Stimulated activated naive CD4-positive, alpha-beta T cell treated with Interleukin-2 at 50 U/mL for 16 hours (primary cell): ENCODE results near the gene TMEM214.
A peak's percentile ranks its signal among the peaks of the same experiment; 100 is the strongest.

ENCODE experiments used
- DNase-seq: peaks from one replicate; lab custom pipeline; 2025; lab: John Stamatoyannopoulos, UW

The TMEM214 gene, protein sequence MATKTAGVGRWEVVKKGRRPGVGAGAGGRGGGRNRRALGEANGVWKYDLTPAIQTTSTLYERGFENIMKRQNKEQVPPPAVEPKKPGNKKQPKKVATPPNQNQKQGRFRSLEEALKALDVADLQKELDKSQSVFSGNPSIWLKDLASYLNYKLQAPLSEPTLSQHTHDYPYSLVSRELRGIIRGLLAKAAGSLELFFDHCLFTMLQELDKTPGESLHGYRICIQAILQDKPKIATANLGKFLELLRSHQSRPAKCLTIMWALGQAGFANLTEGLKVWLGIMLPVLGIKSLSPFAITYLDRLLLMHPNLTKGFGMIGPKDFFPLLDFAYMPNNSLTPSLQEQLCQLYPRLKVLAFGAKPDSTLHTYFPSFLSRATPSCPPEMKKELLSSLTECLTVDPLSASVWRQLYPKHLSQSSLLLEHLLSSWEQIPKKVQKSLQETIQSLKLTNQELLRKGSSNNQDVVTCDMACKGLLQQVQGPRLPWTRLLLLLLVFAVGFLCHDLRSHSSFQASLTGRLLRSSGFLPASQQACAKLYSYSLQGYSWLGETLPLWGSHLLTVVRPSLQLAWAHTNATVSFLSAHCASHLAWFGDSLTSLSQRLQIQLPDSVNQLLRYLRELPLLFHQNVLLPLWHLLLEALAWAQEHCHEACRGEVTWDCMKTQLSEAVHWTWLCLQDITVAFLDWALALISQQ

DNA sequence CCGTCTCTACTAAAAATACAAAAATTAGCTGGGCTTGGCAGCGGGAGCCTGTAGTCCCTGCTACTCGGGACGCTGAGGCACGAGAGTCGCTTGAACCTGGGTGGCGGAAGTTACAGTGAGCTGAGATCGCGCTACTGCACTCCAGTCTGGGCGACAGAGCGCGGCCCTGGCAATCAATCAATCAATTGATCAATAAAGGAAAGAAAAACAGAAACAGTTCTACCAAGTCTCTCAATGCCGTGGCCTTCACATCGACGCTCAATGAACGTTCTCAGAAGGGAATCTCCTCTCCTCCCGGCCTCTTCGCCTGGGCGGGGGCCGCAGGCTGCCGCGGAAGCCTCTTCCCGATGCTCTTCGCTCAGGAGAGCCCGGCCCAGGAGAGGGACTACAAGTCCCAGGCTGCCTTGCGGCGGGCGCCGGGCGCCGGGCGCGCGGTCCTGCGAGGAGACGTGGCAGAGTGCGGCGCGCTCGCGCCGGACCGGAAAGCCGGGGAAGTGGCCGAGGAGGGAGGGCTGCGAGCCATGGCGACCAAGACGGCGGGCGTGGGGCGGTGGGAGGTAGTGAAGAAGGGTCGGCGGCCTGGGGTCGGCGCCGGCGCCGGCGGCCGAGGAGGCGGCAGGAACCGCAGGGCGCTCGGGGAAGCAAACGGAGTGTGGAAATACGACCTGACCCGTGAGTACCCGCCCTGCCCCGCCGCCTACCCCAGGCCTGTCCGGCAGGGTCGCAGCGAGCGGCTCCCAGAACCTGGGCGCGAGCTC is at the start of gene TMEM214:
Gene TMEM214, plus strand, starts transcription at position 471 of the 758 bp plus-strand sequence. Its CDS starts 51 bp downstream, at position 522.
- DNase-seq = peak; percentile 77

DNA sequence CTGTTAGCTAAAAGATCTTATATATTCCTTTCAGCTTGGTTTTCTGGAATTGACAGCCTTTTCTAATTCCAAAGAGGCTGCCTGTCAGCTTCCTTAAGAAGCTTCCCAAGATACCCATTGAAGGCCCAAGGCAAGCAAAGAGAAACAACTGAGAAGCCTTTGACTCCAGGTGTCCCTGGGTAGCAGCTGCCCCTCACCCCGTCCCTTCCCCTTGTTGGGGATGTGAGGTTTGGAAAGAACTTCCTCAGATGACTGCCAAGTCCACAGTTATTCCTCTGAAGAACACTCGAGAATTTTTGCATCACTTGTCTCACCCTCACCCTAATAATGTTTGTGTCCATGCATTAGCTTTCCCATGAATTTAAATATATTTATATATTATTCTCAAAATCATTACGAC is 49.0 kb upstream of the TMEM214 start:
- DNase-seq = no peak

DNA sequence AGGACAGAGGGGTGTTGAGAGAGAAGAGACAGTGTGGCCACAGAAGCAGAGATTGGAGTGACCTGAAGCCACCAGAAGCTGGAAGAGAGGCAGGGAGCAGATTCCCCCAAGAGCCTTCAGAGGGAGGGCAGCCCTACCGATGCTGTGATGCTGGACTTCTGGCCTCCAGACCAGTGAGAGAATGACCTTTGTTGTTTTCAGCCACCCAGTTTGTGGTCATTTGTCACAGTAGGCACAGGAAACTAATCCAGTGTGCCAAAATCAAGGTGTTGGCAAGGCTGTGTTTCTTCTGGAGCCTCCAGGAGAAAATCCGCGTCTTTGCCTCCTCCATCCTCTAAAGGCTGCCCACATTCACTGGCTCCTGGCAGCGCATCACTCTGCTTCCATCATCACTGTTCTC is 47.0 kb upstream of the TMEM214 start:
- no peak for DNase-seq

DNA sequence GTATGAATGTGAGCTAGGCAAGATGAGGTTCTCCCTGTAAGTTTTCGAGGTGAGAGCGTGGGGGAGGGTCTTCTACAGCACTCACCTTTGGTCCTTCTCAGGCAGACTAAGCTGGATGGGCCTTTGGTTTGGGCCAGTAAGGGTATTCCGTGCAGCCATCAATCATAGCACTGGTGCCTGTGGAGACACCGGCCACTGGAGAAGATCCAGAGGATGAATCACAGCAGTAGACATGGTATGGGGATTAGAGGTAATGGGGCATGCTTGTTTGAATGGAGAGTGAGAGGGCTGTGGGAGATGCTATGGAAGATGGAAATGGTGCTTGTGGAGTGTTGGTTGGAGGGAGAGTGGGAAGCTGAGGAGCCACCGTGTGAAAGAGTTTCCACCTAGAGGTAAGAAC is 46.2 kb upstream of the TMEM214 start:
- DNase-seq = no peak

DNA sequence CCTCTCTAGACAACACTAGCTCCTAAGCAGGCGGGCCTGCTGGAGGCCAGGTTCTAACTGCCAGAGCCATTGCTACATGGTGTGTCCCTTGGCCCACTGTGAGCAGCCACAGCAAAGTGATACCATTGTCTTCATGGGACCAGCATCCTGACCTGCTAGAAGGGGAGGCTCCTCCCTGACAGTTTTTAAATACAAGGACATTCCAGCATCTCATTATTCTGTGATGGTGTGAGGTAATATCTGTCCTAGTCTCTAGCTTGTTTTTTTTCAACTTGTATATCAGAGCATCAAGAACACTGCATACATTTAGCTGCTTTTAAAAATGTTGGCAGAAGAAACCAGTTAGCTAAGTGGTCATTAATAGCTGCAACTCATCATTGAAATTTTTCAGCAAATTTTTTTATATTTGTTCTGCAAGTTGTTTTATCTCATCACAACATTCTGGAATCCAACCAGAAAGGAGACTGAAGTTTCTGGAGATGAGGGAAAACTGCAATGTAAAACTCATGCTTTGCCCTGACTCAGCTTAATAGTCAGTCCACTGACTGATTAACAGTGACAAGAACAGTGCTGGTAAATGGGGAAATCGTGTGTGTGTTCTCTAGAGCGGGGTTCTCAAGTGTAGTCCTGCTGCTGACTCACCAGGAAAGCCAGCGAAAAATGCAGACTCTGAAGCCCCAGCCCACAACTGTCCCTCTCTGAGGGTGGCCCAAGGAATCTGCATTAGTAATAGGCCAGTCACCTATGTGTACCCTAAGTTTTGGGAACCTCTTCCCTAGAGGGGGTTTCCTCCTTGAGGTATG is 44.5 kb upstream of the TMEM214 start:
- DNase-seq = no peak

DNA sequence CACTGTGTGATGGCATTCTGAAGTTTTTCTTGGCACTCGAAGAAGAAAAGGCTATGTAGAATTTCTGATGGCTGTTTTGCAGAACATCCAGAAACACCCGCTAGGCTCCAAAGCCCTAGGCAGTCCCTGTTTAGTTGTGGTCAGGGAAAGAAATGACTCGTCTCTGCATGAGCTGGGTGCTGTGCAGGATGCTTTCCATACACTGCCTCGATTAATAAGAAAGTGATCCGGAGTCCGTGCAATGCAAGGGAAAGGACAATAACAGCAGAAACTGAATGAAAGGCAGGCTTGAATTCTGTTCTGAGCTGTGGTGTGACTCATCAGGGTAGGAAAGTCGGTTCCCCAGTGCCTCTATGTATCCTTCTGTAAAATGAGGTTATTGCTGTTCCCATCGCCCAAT is 43.6 kb upstream of the TMEM214 start:
- DNase-seq = no peak

DNA sequence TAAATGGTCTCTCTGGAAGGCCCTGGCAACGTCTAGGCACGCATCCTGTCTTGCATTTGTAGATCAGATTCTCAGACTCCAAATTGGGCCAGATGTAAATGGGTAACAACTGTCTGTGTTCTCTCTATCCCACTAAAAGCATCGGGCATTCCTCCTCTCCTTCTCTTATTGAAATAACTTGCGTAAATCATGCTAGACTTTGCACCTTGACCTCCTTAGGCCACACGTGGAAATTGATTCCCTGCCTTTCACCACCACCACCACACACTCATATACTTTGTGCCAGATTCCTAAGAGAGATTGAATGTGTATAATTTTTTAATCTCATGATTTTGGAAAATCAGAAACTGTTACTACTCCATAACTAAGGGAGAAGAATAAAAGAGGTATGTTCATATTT is 41.0 kb upstream of the TMEM214 start:
- no peak for DNase-seq

DNA sequence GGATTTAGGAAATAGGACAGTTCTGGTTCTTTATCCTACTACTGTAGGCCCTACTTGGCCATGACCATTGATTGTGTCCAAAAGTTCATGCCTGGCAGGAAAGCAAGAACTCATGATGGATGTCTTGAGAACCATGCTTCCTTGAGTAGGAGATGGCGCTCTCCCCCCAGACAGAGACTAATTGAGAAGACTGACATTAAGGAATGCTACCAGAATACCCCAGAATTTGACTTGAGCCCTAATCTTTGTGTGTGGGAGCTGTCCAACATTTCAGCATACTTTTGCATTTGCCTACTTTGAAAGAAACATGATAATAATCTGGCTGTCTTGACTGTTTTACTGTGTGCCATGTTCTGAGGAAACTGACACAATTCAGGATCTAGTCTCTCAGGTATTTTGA is 39.0 kb upstream of the TMEM214 start:
- DNase-seq = no peak

DNA sequence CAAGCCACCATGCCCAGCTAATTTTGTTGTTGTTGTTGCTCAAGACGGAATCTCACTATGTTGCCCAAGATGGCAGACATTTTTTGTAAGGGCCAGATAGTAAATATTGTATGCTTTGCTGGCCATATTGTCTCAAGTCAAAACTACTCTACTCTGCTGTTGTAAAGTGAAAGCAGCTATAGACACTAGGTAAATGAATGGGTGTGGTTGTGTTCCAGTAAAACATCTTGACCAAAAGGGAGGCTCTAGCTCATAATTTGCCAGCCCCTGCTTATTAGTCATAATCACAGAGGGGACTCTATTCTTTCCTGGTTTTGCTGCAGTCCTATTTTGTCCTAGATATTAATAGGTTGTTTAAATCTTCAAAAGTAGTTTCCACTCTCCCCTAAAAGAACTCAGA is 37.8 kb upstream of the TMEM214 start:
- DNase-seq = no peak

DNA sequence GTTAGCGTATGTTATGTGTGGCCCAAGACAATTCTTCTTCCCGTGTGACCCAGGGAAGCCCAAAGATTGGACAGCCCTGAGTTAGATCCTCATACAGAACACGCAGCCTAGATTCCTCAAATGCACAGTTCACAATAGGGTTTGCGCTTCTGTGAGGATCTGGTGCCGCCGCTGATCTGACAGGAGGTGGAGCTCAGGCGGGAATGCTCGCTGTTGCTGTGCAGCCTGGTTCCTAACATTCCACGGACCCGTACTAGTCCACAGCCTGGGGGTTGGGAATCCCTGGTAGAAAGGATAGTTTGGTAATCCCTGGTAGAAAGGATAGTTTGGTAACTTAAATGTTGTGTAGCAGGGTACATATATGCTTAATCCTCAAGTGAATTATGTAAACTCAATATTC is 35.4 kb upstream of the TMEM214 start:
- no peak for DNase-seq

DNA sequence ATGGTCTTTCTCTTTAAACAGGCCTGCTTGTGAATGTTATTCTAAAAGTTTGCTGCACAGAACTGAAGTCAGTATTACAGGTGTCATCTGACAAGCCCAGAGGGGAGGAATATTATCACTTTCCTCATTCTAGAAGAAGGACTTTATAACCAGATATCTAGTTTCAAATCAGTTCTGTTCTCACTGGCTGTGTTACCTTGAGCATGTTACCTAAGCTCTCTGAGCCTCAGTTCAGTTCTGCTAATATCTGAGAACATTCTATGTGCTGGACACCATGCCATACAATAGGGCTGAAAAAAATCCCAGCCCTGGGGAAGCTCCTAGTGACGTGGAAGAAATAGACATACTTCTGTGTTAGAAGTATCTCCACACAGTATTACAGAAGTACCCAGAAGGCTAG is 34.4 kb upstream of the TMEM214 start:
- no peak for DNase-seq

DNA sequence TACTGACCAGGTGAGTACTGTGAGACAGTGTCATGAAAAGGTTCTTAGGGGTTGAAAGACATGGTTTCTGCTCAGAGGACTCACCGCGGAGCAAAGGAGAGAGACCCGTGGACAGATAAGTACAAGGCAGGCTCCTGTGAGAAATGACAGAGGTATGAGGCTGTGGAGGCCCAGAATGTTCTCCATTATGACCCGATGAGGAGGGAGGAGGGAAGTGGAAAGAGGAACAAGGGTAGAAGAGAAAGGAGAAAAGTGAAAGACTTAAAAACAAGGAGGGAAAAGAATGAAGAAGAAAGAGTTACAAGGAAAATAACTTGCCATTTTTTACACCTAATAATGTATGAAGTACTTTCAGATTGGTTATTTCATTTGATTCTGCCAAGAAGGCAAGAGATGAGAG is 32.5 kb upstream of the TMEM214 start:
- no peak for DNase-seq

DNA sequence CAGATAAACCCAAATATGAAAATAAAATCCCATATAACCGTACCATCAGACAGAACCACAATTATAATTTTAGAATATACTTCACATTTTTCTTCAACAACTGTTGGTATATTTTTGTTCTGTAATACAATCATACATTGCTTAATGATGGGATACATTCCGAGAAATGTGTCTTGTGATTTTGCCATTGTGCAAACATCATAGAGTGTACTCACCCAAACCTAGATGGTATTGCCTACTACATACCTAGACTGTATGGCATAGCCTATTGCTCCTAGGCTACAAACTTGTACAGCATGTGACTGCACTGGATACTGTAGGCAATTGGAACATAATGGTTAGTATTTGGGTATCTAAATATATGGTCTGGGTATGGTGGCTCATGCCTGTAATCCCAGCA is 31.8 kb upstream of the TMEM214 start:
- no peak for DNase-seq

DNA sequence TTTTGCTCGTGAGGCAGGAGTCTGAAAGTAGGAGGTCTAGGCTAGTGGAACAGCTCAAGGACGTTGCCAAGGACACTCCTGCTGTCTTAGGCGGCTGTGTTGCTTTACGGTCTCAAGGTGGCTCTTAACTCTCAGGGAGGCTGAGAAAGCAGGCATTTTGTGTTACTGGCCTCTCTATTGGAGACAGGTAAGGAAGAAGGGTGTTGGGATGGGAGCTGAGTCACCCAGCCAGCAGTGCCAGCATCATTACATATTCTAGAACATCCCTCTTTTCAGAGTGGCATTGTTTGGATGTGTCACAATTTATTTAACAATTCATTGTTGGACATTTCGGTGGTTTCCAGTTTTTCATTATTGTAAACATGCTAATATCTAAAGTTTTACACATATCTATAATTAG is 30.8 kb upstream of the TMEM214 start:
- DNase-seq = no peak

DNA sequence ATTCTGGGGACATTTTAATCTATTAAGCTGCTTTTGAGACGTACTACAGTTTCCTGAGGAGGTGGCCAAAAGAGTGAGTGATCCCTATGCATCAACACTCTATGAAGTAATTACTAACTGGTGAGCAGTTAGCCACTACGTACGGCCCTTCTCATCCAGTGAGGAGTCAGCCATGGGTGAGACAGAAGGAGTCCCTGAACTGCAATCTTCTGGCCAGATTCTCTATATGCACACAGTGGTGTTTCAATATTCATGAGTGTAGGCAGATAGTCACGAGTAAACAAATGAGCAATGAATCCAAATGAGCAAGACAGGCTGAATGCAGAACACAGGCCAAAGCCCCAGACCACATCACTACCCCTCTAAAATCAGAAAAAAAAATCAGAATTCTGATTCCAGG is 29.8 kb upstream of the TMEM214 start:
- DNase-seq = no peak

DNA sequence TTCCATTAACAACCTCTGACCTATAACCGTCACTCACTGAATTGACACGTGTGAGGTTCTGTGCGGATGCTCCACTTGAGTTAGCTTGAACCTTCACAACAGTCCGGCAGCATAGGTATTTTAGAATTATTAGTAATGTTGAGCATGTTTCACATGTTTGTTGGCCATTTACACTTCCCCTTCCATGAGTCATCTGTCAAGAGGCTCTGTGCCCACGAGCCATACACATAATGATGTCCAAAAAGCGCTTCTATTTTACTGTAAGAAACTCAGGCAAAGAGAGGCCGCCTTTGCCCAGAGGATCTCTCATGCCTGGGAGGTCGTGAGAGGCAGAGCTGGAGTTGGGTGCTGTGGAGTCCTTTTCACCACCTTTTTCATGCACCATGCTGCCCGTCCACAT is 28.9 kb upstream of the TMEM214 start:
- no peak for DNase-seq

DNA sequence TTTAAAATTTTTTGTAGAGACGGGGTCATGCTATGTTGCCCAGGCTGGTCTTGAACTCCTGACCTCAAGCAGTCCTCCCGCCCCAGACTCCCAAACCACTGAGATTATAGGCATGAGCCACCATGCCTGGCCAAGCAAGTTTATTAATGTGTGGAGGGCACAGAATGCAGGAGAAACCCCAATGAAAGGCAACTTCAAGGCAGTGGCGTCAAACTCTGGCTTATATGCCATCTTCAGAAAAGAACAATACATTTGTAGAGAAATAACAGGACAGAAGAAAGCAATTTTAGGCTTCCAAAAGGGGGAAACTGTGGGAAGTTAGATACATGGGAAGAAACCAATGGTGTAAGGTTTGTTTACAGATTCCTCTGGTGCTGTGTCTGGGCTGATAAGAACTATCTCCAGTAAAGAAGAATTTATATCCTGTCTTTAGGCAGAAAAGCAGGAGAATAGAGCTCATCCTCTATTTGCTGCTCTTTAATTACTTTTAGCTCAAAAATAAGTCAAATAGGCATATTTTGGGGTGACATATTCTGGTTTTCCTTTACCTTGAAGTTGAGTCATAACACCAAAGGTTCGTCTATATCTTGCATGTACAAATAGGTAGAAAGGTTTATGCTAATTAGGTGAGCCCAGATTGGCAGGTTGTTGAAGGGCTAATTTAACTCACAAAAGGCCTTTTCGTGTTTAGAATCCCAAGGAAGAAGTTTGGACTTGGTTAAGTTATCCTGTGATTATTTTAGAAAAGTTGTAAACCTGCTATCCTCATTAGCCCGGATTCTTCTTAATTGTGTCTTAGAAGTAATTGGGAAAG is 26.0 kb upstream of the TMEM214 start:
- no peak for DNase-seq

DNA sequence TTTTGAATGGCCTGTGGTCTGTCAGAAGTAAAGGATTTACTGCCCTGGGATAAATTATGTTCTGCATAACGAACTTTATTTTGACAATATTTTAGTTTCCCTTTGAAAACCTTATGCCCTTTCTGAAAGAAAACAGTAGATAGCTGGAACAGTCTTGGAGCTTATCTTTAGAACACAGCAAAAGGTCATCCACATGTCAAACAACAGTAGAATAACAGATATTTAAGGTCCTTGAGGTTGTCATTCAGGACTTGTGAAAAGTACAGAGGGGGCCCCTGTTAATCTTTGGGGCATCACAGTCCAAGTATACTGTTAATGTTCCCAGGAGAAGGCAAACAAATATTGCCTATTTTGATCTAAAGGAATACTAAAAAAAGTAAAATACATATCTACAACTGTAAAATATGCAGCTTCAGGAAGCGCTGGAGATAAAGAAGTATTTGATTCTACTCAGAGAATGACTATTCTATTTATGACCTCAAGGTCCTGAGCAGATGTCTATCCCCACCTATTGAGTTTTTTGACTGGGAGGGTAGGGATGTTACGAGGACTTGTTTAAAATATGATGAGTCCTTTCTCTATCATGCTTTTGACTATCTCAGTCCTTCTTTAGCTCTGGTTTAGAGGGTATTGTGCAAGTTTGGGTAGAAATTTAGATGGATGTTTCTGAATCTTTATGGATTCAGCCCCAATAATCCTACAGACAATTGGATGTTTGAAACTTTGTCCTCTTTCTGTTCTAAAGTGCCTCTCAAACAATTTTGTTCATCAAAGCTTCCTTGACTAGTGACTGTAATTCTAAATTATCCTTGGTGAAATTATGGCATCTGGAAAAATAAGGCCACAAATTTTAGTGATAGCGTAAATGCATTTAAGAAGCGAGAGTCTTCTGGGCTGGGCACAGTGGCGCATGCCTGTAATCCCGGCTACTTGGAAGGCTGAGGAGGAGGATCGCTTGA is 25.1 kb upstream of the TMEM214 start:
- no peak for DNase-seq

DNA sequence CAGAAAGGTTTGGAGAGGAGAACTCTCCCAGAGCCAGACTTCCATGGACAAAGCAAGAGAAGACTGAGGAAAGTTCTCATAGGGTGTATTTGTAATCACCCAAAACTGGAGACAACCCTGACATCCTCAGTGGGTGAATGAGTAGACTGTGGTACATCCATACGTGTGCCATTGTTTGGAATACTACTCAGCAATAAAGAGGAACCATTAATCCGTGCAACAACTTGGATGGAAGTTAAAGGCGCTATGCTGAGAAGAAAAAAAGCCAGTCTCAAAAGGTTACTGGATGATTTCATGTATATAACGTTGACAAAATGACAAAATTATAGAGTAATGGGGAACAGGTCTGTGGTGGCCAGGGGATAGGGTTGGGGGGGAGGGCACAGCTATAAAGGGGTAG is 24.1 kb upstream of the TMEM214 start:
- no peak for DNase-seq

DNA sequence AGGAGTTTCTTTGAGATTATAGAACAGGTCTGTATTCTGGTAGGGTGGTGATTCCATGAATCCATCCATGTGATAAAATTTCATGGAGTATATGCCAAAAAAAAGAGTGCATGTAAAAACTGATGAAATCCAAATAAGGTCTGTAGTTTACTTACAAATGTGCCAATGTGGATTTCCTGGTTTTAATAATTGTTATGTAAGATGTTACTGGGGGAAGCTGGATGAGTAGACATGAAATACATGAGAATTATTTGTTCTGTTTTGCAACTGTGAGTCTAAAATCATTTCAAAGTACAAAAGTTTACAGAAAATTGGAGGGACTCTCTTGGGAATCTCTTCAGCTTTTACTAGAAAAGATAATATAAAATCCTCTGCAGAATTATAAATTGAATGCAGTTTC is 23.7 kb upstream of the TMEM214 start:
- DNase-seq = no peak
